ENCODE results near the gene ATRNL1. TPM values are rescaled to one million over a fixed set of nuclear protein-coding genes. Genes with fewer than 3 reads are reported as not detected.

The ATRNL1 gene
- total RNA-seq, 1 donor from 2014 or later: 16.4 TPM

DNA sequence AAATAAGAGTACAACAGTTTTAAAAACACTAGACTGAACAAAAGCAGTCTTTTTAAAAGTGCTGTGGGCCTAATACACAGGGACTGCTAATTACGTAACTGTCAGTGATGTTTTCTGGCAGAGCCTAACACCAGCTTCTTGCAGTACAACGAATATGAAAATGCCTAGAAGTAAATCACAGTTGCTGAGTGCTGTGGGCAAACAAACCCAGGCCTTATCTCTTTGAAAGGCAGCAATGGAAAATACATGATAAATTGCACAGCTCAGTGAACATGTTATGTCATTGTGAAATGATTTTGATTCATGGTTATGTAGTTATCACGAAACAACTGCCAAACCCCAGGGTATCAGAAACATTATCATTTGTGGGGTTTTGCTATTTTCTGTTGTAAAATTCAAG is 751.4 kb downstream of the ATRNL1 start:
- Histone ChIP-seq H4K20me1 (ENCODE audit: low read depth) (no peaks in the 10 kb centered on the region), H3K27me3 (no peaks in the 10 kb centered on the region), H3K4me3 (no peak overlapping the region), H2AFZ (replicated peaks) (no peak overlapping the region), H3K4me1 (no peaks in the 10 kb centered on the region), H3F3A (ENCODE audit: low read depth) (no peaks in the 10 kb centered on the region), H3K9me3 (ENCODE audit: low read depth) (no peaks in the 10 kb centered on the region), H3K36me3 (no peaks in the 10 kb centered on the region), H3K79me2 (ENCODE audit: low read depth) (no peaks in the 10 kb centered on the region), H3K9ac (no peak overlapping the region), H3K27ac (no peak overlapping the region), H3K4me2 (no peak overlapping the region)
- no peaks in the 10 kb centered on the region for H3K4me1 Mint-ChIP-seq
- H3K27ac Mint-ChIP-seq: no peak overlapping the region
- H3K4me3 Mint-ChIP-seq: no peak overlapping the region
- TF ChIP-seq EZH2 (IDR thresholded peaks at IDR 0.05) (no peak), EZH2phosphoT487 (IDR thresholded peaks at IDR 0.05) (no peak), CTCF (IDR thresholded peaks at IDR 0.05) (no peak)
- H3K27me3 Mint-ChIP-seq (ENCODE audit: insufficient read depth, low read depth): no peaks in the 10 kb centered on the region
- no peak for DNase-seq (ENCODE audit: low spot score)
- no peaks in the 10 kb centered on the region for H3K36me3 Mint-ChIP-seq
- H3K9me3 Mint-ChIP-seq: no peaks in the 10 kb centered on the region

DNA sequence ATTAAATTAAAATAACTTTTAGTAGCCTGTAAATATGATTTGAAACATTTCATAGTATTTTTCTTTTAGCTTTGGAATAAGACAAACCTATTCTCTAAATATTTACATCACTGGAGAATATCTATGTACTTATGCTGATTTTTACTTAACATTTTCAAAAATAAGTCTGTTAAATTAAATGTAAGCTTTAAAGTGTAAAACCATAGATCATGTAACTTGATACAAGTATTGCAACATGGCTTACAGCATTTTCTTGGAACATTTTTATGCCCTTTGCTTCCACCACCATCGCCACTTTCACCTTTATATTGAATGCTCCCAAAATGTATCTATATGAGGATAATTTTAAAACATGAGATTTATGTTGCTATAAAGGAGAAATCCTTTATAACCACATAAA is 752.8 kb downstream of the ATRNL1 start:
- H3K27ac ChIP-seq: no peak overlapping the region

DNA sequence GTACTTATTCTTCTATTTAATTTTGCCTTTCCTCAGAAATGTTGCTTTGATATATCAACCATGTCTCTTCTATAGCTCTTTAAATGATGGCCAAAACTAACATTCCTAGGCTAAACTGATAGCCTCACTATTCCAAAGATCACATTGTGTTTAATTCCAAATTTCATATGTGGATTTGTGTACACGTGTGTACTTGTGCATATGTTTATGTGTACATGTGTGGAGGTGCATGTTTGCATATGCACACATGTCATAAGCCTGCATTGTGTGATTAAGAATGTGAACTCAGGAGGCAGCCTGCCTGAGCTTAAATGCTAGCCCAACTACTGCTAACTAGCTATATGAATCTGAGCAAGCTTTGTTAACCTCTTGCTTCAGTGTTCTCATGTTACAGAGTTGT is 753.4 kb downstream of the ATRNL1 start:
- no peak overlapping the region for H3K4me3 ChIP-seq
- no peaks in the 10 kb centered on the region for H3K27me3 ChIP-seq
- TF ChIP-seq EZH2phosphoT487 (IDR thresholded peaks at IDR 0.05) (no peak), CTCF (IDR thresholded peaks at IDR 0.05) (no peak), EZH2 (IDR thresholded peaks at IDR 0.05) (no peak)
- H3K4me1 ChIP-seq: no peaks in the 10 kb centered on the region
- no peak overlapping the region for H3K27ac ChIP-seq
- no peak overlapping the region for H3K4me2 ChIP-seq
- Mint-ChIP-seq H3K4me3 (no peak overlapping the region), H3K27me3 (ENCODE audit: insufficient read depth, low read depth) (no peaks in the 10 kb centered on the region), H3K27ac (no peak overlapping the region), H3K36me3 (no peaks in the 10 kb centered on the region), H3K9me3 (no peaks in the 10 kb centered on the region), H3K4me1 (no peaks in the 10 kb centered on the region)
- H3K9me3 ChIP-seq (ENCODE audit: low read depth): no peaks in the 10 kb centered on the region
- H2AFZ ChIP-seq (replicated peaks): no peak overlapping the region
- H3F3A ChIP-seq (ENCODE audit: low read depth): no peaks in the 10 kb centered on the region
- no peak overlapping the region for H3K9ac ChIP-seq
- no peaks in the 10 kb centered on the region for H4K20me1 ChIP-seq (ENCODE audit: low read depth)
- no peaks in the 10 kb centered on the region for H3K36me3 ChIP-seq
- DNase-seq (ENCODE audit: low spot score): no peak
- H3K79me2 ChIP-seq (ENCODE audit: low read depth): no peaks in the 10 kb centered on the region

More for the DNA sequence above, 752.8 kb downstream of the ATRNL1 start:
- Histone ChIP-seq H3K4me3 (no peak overlapping the region), H3K36me3 (no peaks in the 10 kb centered on the region), H3K27me3 (no peaks in the 10 kb centered on the region), H3K9ac (no peak overlapping the region), H3K79me2 (ENCODE audit: low read depth) (no peaks in the 10 kb centered on the region), H3K9me3 (ENCODE audit: low read depth) (no peaks in the 10 kb centered on the region), H4K20me1 (ENCODE audit: low read depth) (no peaks in the 10 kb centered on the region), H3F3A (ENCODE audit: low read depth) (no peaks in the 10 kb centered on the region), H2AFZ (replicated peaks) (no peak overlapping the region), H3K4me2 (no peak overlapping the region), H3K4me1 (no peaks in the 10 kb centered on the region)
- DNase-seq (ENCODE audit: low spot score): no peak
- H3K27ac Mint-ChIP-seq: no peak overlapping the region
- TF ChIP-seq CTCF (IDR thresholded peaks at IDR 0.05) (no peak), EZH2 (IDR thresholded peaks at IDR 0.05) (no peak), EZH2phosphoT487 (IDR thresholded peaks at IDR 0.05) (no peak)
- no peak overlapping the region for H3K4me3 Mint-ChIP-seq
- no peaks in the 10 kb centered on the region for H3K4me1 Mint-ChIP-seq
- H3K36me3 Mint-ChIP-seq: no peaks in the 10 kb centered on the region
- H3K27me3 Mint-ChIP-seq (ENCODE audit: insufficient read depth, low read depth): no peaks in the 10 kb centered on the region
- no peaks in the 10 kb centered on the region for H3K9me3 Mint-ChIP-seq
